ENCODE data around the gene GLIPR1L2.
A peak's percentile ranks its signal among the peaks of the same experiment; 100 is the strongest.

GLIPR1L2 gene

GRCh38 chr12:75478116-75478794 is 87.4 kb downstream of the GLIPR1L2 start:
- DNase-seq (ENCODE audit: low read depth in 2 of 2): peak; percentile 56 to 59

GRCh38 chr12:75479963-75480461 is 89.1 kb downstream of the GLIPR1L2 start:
- DNase-seq (ENCODE audit: low read depth in 2 of 2): peak in 1 of 2 experiments; percentile 47

DNA sequence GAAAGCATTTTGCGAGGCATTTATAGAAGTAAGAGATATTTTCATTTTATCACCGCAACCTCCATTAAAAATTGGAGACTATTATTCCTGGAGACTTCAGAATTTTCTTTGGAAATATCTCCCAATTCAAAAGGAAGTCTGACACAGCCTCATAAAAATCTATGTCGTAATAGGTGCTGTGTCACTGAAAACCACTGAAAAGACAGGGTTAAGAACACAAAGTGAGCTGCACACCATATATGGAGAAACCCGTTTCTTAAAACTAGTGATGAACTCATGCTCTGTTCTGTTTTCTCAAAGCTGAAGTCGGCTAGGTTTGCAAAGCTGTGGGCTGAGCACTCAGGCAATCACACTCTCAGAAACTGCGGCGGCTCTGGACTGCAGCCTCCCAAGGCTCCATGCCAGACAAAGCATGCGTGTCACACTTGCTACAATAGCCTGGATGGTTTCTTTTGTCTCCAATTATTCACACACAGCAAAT is 89.6 kb downstream of the GLIPR1L2 start, which contains the start of gene GLIPR1:
GLIPR1 (plus strand) TSS at position 287 of the 481 bp plus-strand sequence; CDS start at position 413, 126 bp downstream.
- DNase-seq (ENCODE audit: low read depth in 2 of 2): peak; percentile 97 to 98

DNA sequence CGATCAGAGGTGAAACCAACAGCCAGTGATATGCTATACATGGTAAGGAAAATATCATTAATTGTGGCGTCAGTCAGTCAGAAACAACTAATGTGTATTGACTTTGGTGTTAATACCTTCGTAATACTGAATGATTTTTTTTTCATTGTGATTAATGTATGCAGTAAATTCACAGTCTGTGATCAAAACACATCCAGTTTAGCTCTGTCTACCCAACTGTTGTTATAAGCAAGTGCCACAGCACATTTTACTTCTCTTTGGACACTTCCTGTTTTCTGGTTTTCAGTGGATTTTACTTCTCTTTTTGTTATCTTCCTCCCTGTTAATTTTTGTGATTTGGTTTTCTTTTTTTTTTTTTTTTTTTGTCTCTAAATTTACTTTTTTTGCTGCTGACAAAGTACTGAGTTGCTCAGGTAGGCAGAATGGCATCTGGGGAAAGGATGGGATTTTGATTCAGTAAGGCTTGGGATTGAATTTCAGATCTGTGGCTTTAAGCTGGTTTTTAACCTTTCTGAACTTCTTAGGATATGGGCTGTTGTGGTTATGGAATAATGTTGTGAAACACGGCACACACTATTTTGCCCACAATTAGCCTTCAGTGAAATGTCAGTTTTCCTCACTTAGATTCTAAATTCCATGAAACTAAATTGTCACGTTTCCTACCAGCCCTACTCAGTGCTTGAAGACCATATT is 90.3 kb downstream of the GLIPR1L2 start:
- DNase-seq (ENCODE audit: low read depth in 2 of 2): no peak

DNA sequence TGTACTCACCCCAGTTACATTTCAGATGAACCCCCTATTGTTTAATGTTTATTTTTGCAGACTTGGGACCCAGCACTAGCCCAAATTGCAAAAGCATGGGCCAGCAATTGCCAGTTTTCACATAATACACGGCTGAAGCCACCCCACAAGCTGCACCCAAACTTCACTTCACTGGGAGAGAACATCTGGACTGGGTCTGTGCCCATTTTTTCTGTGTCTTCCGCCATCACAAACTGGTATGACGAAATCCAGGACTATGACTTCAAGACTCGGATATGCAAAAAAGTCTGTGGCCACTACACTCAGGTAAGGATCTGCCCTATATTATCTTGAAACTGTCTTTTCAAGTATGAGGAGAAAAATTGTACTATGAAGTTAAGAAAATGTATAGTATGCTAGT is 90.9 kb downstream of the GLIPR1L2 start:
- DNase-seq (ENCODE audit: low read depth in 2 of 2): peak in 1 of 2 experiments; percentile 38
